Subcutaneous adipose tissue (tissue), 4 donors: ENCODE results near the gene SMAP1. TPM values are rescaled to one million over a fixed set of nuclear protein-coding genes. Genes with fewer than 3 reads are reported as not detected.

ENCODE experiments used
- CTCF ChIP-seq: fragments of 450-650 bp; IDR thresholded peaks from one replicate; pipeline ENCODE4 v1.5.1; 2016; ENCODE audit warnings: low read depth, mild to moderate bottlenecking, control low read depth, antibody characterized with exemption, moderate library complexity
- total RNA-seq, 4 donors: library from RNA; depleted of rRNA; stranded (reverse); fragments of >200 nt; gene quantifications; one replicate each; pipeline ENCODE4 v1.1.0, GENCODE V29; 2016

SMAP1 gene
- total RNA-seq, 4 donors from 2014 or later: 28.8 to 38.8 (median 34.3) TPM

- TF ChIP-seq CTCF: no peak
Observed at GRCh38 chr6:70739534-70739933, 71.9 kb downstream of the SMAP1 start.

- TF ChIP-seq CTCF: no peak
Observed at GRCh38 chr6:70753870-70754380, 86.2 kb downstream of the SMAP1 start.

- no peak for TF ChIP-seq CTCF
Observed at GRCh38 chr6:70758883-70759282, 91.2 kb downstream of the SMAP1 start.

GRCh38 chr6:70763754-70764510 is 96.2 kb downstream of the SMAP1 start:
- TF ChIP-seq CTCF: no peak

DNA sequence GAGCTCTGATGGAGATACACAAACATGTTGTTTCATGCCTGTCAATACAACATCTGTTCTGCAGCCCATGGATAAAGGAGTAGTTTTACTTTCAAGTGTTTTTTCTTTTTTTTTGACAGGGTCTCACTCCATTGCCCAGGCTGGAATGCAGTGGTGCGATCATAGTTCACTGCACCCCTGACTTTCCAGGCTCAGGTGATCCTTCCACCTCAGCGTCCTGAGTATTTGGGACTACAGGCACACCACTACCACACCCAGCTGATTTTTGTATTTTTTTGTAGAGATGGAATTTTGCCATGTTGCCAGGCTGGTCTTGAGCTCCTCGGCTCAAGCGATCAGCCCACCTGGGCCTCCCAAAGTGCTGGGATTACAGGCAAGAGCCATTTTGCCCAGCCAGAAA is 97.0 kb downstream of the SMAP1 start:
- TF ChIP-seq CTCF: no peak

- TF ChIP-seq CTCF: no peak
Observed at GRCh38 chr6:70779934-70780333, 112.3 kb downstream of the SMAP1 start.

- TF ChIP-seq CTCF: no peak
Observed at GRCh38 chr6:70790483-70791224, 123.0 kb downstream of the SMAP1 start.
